Ecto neural progenitor cell (in vitro differentiated cells): ENCODE results near the gene GATA2.

Experiments used
- DNase-seq: peaks from one replicate; pipeline ENCODE4 v3.0.0-alpha.2; 2018; ENCODE audit warnings: low spot score

Gene GATA2

DNA sequence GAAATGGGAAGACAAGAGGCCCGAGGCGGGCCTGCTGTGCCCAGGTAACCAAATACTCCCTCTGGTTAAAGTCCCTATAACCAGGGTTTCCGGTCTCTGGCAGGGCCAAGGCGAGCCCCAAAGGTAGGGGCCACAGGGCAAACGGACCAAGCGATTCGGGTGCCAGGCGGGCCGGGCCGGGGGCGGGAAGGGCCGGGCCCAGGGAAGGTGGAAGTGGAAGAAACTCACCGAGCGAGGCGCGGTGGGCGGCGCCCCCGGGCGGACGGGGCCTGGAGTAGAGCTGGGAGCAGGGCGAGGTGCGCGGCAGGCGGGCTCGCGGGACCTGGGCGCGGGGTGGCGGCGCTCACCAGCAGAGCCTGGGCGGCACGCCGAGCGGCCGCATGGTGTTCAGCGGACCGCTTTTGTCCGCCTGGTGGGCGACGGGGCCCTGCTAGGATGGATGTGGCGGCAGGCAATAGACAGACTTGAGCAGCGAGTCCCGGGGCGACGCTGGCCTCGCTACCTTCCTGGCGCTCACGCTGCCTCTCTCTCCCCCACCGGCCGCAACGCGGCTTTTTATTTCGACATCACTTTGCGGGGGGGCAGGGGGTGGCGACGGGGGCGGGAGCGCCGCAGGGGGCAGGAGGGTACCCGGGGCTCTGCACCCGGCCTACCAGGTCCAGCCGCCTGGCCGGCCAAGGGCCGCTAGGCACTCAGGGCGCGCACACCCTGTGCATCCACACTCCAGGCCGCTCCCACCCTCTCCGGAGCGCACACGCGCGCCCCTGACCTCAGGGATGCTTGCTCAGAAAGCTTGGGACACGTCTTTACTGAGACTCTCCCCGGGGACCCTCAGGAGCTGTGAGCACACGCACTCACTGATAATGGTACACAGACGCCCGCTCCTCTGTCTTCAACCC is at the start of gene GATA2:
Gene GATA2, minus strand, starts transcription at position 531 of the 899 bp plus-strand sequence. CDS start 6,170 bp downstream, outside the sequence.
- peak; percentile 79 for DNase-seq

DNA sequence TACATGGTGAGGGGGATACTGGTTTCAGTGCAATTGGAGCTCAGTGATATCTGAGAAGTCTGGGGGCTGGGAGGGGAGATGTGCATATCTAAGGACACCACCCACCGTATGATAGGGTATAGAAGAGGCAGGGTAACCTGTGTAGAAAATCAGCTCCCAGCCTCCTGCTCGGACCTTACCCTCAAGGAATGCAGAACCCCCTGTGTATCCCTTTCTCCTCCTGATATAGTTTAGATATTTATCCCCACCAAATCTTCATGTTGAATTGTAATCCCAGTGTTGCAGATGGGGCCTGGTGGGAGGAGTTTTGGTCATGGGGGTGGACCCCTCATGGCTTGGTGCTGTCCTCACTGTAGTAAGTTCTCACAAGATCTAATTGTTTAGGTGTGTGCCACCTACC is 48.2 kb upstream of the GATA2 start:
- peak; percentile 14 for DNase-seq

DNA sequence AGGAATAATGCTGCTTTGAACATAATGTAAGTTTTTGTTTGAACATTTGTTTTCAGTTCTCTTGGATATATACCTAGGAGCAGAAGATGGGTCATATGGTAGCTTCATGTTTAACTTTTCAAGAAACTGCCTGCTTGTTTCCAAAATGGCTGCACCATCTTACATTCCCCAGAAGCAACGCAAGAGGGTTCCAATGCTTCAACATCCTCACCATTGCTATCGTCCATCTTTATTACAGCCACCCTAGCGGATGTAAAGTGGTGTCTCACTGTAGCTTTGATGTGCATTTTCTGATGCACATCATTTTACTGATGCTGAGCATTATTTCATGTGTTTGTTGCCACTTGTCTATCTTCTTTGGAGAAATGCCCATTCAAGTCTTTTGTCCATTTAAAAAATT is 46.4 kb upstream of the GATA2 start:
- no peak for DNase-seq

DNA sequence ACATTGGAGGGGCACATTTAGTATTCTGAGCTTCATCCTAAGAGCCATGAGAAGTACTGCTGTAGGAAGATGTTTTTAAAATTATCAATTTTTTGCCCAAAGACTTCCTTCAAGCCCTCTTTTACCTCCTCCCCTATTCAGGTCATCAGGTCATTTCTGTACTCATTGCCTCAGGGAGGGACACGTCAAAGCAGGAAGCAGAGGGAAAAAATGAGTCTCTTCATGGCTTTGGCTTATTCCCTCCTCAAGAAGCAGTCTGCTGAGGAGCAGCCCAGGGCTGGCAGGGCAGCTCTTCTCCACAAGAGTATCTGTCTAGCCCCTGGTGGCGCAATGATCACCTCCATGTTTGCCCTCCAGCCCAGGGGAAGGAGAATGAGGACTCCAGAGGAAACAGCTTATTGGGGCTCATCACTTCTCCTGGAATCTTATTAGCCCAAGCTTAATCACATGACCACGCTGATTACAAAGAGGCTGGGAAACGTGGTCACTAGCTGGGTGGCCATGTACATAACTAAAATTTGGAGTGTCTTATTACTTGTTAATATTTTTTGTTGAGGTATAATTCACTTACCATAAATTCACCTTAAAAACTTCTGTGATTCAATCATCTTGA is 44.2 kb upstream of the GATA2 start:
- no peak for DNase-seq

DNA sequence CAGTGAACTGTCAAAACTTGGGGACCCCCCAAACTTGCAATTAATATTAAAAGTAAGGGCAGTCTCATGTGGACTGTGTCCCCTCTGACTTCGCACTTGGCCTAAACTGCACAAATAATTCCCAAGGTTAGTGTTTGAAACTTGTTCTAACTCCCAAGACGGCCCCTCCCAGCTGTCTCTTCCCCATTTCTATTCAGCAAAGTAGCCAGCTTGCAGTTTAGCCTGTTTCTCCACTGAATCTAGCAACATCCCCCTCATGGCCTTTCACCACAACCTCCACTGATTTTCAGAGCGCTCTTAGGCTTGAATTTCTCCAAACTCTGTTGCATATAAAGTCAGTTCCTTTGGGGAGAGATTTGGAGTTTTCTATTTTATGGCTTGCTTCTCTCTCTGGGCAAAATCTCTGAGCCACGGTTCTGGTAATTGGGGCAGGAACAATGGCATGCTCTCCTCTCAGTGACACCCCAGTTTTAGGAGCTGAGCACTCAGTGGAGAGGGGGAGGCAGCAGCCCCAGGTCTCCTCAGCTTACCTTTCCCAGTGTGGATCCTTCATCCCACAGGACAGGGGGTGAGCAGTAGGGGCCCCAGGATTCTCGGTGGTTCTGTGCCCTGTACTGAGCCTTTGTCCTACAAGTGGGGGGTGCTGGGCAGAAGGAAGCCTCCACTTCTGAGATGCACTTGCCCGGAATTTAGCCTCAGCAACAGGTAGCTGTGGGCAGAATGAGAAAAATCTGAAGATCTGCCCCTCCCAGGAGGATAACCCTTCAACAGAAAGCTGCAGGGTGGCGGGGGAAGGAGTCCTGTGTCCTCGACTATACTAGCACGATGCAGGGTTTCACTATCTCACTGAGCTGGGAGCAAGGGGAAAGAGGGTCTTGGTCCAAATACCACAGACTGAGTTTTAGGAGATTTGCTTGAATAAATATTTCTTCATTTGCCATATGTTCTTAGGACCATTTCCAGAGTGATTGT is 39.3 kb upstream of the GATA2 start:
- no peak for DNase-seq

DNA sequence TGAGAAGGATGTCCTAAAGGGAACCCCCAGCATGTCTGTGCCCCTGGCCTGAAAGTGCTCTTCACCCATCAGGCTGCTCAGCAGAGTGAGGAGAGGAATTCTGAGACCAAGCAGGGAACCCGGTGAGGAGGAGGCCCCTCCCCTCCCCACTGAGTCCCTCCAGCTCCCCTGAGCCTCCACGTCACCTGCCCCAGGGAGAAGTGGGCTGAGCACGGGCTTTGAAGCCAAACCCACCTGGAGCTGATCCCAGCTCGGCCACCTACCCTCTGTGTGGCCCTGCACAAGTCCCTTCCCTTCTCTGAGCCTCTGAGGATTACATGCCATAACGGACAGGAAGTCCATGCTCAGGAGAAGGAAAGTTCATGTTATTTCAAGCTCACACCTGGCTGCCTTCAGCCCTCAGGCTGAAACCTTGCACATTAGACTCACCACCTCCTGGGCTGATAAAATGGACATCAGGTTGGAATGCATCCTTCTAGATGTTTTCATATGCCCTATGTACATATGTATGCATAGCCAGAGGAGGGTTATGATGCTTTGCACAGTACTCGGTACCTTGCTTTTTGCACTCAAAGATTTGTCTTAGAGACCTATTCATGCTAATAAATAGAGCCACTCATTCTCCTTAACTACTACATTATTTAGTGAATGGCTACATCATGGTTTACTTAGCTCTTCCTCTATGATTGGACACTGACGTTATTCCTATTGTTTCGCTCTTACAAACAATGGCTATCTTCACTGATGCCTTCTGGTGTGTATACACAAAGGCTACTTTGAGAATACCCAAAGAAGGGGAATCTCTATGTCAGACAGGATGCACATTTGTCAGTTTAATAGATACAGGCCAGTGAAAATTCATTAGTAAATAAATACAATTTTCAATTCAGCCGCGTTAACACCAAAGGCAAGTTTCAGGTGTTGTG is 31.6 kb upstream of the GATA2 start:
- DNase-seq: peak; percentile 41

DNA sequence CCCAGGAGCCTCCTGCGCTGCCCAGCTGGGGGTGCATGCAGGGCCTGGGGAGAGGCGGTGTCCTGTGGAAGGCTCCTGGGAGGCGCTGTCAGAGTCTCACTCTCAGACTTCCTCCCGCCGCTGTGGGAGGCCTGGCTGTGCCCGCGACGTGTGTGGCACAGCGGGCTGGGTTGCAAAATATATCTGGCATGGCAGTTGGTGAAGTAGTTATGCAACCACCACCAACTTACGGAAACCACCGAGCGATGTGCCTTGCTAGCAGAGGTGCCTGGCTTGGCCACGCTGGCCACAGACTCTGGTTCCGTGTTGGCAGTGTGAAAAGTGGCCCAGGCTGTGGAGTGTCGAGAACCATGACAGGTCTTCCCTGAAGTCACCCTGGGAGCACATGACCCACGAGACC is 30.6 kb upstream of the GATA2 start:
- peak; percentile 21 for DNase-seq

DNA sequence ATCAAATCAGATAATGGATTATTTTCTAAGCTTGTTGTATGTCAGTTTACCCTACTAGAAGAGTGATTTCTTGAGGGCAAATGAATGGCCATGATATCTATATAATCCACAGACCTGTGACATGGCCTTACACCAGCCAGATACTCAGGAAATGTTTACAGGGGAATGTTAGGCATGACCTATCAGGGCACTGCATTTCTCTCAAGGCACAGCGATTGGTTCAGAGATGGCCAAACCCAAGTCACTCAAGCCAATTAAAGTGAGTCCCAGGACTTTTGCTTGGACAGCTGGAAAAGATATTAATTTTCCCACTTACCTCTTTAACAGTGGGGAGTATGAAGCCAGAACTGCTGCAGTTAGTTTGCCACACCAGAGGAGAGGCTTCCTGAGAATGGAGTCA is 28.7 kb upstream of the GATA2 start:
- no peak for DNase-seq

DNA sequence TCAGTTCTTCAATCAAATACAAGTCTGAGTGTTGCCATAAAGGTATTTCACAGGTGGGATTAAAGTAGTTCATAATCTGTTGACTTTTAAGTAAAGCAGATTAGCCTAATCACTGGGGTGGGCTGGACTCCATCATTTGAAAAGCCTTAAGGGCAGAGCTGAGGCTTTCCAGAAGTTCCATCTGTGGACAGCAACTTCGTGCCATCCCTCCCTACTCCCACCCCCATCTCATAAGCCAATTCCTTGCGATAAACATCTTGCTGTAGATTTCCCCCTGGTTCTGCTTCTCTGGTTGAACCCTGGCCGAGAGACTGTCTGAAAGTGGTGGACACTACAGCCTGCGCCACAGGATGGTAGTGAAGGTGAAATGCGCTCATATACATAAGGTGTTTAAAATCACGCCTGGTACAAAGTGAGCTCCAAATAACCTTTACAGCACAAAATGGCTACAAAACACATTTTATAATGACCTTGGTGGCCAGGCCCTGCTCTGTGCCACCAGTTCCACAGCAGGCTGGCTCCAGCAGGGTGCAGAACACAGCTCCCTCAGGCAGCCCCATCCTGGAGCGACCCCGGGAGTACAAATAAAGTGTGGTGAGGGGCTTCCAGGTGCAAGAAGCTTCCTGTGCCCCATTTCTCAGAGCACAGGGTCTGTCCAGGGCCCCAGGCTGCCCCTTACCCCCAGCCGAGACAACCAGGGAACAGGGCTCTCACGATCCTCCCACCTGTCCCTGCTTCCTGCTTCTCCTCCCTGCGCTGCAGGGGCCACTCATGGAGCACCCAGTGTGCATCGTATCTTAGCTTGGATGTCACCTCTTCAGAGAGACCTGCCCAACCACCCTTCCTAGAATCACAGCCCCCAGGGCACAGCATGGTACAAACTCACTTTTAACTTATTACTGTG is 25.8 kb upstream of the GATA2 start:
- no peak for DNase-seq

DNA sequence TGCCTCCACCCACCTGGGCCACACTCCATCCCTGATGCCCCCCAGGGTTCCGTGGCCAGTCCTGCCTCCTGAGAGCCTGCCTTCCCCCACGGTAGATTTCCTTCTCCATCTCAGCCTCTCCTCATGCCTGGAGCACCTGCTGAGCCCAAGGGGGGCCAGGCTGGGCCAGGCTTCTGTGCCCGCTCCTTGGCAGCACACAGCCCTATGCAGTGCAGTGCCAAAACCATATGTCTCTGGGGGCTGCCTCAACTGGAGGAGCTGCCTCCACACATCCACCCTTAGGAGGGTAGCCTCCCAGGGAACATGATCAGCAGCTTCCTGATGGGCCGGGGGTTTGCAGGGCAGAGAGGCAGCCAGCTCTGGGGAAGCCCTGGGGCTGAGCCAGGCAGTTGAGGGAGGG is 24.6 kb upstream of the GATA2 start:
- peak; percentile 27 for DNase-seq

DNA sequence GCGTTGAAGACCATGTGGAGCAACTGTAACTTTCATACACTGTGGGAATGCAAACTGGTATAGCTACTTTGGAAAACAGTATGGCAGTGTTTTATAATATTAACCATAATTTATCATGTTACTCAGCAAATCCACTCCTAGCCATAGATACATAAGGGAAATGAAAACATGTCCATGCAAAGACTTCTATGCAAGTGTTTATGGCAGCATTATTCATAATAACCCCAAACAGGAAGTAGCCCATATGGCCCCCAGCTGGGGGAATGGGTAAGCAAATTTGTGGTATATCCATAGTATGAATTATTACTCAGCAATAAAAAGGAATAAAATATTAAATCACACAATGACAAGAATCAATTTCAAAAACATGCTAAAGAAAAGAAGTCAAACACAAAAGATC is 23.0 kb upstream of the GATA2 start:
- DNase-seq: no peak

DNA sequence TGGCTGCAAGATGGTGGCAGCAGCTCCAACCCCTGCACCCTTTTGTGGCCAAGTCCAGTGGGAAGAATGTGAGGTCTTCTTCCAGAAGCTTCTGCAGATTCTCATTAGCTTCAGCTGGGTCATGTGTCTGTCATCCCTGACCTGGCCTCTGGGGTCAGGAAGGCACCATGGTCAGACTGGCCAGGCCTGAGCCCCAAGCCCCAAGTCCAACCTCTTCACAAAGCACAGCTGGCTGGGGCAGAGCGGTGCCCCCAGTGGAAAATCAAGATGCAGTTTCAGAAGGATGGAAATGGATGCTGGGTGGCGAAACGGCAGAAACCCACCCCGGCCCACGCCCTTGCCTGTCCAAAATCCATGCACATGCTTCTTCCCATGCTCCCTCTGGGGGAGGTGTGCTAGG is 15.9 kb upstream of the GATA2 start:
- DNase-seq: peak; percentile 42

DNA sequence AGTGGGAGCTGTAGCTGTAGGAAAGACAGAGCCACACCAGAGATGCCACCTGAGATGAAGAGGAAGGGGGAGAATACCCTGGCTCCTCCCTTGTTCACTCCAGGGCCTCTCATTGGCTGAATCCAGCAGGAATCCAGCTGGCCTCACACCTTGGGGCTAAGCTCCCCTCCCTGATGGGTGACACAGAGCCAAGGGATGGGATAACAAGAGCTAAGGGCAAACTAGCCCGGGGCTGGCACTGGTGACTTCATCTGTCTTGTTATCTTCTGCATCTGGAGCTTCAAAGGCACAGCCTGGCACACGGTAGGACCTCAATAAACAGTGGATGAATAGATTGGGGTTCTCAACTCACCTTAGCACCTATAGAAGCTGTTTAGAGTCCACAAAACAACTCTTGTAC is 13.8 kb upstream of the GATA2 start:
- peak; percentile 31 for DNase-seq

DNA sequence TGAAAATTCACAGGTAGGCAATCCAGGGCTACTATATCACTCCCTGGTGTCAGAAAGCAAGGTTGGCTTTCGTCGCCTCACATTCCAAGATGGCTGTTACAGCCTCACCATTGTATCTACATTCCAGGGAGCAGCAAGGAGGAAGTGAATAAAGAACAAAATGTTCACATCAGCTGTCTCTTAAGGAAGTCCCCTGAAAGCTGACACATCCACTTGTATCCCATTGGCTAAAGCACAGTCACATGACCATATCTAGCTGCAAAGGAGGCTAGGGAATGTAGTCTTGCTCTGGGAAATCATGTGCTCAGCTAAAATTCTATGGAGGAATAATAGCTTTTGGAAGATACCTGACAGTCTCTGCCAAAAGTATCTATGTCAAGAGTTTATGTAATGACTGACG is 12.8 kb upstream of the GATA2 start:
- peak; percentile 23 for DNase-seq

DNA sequence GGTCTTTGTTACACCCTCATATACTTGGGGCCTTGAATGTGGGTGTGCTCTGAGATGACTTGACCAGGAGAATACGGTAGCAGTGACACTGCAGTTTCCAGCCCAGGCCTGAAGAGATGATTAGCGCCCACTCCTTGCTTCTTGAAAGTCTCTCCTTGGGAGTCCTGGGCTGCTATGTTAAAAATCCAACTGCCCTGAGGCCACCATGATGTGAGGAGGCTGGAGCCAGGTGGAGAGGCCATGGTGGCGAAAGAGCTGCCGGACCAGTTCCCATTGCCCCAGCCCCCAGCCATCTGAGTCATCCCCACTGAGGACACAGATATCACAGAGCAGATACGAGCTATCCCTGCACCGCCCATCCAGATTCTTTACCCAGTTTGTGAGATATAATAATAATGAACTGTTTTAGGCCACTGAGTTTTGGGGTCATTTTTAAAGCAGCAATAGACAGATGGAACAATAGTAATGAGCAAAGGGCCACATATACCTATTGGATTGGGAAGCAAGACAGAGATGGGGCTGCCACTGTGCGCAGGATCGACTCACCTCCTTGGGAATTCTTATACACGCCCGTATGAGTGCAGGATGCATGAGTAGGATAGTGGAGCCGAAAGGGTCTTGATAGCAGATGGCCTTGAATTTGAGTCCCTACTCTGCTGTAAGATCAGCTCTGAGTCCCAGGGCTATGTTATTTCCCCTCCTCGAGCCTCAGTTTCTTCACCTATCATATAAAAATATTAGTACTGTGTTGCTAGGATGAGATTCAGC is 12.1 kb upstream of the GATA2 start:
- peak; percentile 50 for DNase-seq

DNA sequence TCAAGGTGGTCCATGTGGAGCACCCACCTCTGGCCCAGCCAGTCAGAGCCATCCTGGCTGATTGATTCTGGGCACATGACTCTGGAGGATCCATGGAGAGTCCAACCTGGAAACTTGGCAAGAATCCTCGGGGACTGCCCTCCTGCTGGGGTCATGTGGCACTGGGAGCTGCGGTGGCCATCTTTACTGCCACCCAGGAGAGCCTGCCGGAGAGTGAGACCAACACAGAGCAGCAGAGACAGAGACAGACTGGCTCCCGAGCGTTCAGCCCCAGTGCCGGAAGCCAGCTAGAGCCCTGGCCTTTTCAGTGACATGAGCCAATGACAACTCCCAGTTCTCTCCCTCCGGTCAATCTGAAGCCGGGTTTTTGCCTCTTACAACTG is 11.5 kb upstream of the GATA2 start:
- peak; percentile 42 for DNase-seq

DNA sequence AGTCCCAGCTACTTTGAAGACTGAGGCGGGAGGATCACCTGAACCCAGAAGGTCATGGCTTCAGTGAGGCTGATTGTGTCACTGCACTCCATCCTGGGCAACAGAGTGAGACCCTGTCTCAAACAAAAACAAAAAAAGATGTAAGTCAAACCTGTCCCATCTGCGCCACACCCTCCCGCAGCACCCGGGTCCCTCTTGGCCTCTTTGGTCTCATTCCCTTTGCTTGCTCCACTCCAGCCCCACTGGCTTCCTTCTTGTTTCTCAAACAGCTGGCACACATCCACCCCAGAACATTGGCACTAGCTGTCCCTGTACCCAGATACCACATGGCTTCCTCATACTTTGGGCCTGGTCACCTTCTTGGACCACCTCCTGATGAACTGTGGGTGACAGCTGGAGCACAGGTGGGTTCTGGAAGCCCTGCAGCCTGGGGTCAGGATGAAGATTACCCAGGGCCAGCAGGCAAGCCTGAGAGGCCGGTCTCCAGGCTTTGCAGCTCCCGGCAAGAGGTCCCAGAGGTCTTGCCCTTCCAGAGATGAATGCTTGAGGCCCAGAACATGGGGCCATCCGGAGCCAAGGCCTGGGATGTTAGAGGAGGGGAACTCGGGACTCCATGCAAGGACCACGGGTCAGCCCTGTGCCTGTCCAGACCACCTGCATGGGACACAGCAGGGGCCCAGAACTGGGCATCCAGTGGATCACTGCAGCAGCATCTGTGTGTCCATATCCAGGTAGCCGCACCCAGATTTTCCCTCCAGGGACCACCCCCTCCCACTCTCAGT is 10.9 kb upstream of the GATA2 start:
- peak; percentile 38 for DNase-seq

DNA sequence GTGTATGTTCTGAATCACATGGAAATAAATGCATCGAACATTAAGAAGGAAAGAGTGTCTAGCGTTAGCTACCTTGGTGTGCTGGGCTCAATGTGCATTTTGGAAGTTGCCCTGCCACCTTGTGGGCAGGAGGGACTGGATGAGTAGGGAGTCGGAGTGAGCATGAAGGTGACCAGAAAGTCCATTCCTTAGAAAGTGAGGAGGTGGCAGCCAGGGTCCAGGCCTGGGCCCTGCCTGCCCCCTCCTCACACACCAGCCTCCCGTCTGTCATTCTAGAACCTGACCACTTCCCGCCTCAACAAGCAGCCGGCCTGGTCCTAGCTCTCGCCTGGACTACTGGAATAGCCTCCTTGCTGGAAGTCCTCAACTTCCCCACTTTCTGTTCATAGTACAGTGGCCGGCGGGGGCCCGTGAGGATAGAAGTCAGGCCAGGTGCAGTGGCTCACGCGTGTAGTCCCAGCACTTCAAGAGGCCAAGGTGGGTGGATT is 10.2 kb upstream of the GATA2 start:
- DNase-seq: peak; percentile 47
